Brain microvascular endothelial cell (primary cell): ENCODE data around the gene LRRC2.

Experiments
- DNase-seq: peaks from one replicate; pipeline ENCODE4 v3.0.0-alpha.2; 2020
- H3K27ac ChIP-seq: fragments of 250-450 bp; sonication (Bioruptor Pico); 2 replicates; pipeline ENCODE4 v1.5.1; 2020; ENCODE audit warnings: mild to moderate bottlenecking, moderate library complexity
- H3K27me3 ChIP-seq: fragments of 250-450 bp; sonication (Bioruptor Pico); replicated peaks from 2 replicates; pipeline ENCODE4 v1.5.1; 2020; ENCODE audit warnings: mild to moderate bottlenecking
- H3K36me3 ChIP-seq: fragments of 250-450 bp; sonication (Bioruptor Pico); replicated peaks from 2 replicates; pipeline ENCODE4 v1.5.1; 2020; ENCODE audit warnings: mild to moderate bottlenecking
- H3K4me3 ChIP-seq: 2 replicates; pipeline ENCODE4 v1.5.1; 2011; ENCODE audit warnings: low read depth, mild to moderate bottlenecking, control low read depth, low read length, moderate library complexity
- in situ Hi-C: cut with HindIII; loops from 2 replicates; pipeline ENCODE4 v1.10.0; 2017; ENCODE audit warnings: low sequenced_read_pairs, low pct_ligation_motif_present
- TF ChIP-seq, protein P1 (sequence below): IDR thresholded peaks from 2 replicates; pipeline ENCODE4 v1.5.1; 2011; ENCODE audit warnings: low read depth, mild to moderate bottlenecking, moderate library complexity, low read length, control low read depth, inconsistent platforms; ENCODE audit errors: missing control alignments

Gene LRRC2

DNA sequence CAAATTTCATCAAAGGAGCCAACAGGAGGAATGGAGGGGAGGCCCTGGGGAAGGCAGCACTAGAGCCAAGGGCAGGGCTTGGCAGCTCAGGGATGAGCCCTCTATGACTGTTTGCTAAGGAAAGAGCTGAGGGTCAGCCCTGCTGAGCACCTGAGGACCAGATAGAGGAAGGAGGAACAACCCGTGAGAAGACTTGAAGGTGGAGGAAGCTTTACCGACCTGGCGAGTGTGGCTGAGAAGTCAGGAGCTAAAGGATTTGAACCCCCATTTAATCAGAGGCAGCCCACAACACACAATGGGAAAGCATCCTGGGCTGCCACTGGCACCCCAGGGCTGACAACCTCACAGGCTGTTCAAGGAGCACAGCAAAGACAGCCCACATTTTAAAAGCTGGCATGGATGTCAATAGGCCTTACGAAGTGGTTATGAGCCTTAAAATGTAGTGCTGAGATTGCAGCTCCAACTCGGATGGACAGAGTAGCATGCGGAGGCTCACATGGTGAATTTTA lies 20.7 kb upstream of the LRRC2 start:
- H3K4me3 ChIP-seq: no peak overlapping the region
- in situ Hi-C loops: no loop called here
- H3K27ac ChIP-seq: no peak overlapping the region
- H3K36me3 ChIP-seq: no peaks in the 10 kb centered on the region
- no peaks in the 10 kb centered on the region for H3K27me3 ChIP-seq
- no peak for DNase-seq
- TF ChIP-seq, protein P1, sequence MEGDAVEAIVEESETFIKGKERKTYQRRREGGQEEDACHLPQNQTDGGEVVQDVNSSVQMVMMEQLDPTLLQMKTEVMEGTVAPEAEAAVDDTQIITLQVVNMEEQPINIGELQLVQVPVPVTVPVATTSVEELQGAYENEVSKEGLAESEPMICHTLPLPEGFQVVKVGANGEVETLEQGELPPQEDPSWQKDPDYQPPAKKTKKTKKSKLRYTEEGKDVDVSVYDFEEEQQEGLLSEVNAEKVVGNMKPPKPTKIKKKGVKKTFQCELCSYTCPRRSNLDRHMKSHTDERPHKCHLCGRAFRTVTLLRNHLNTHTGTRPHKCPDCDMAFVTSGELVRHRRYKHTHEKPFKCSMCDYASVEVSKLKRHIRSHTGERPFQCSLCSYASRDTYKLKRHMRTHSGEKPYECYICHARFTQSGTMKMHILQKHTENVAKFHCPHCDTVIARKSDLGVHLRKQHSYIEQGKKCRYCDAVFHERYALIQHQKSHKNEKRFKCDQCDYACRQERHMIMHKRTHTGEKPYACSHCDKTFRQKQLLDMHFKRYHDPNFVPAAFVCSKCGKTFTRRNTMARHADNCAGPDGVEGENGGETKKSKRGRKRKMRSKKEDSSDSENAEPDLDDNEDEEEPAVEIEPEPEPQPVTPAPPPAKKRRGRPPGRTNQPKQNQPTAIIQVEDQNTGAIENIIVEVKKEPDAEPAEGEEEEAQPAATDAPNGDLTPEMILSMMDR: no peak

DNA sequence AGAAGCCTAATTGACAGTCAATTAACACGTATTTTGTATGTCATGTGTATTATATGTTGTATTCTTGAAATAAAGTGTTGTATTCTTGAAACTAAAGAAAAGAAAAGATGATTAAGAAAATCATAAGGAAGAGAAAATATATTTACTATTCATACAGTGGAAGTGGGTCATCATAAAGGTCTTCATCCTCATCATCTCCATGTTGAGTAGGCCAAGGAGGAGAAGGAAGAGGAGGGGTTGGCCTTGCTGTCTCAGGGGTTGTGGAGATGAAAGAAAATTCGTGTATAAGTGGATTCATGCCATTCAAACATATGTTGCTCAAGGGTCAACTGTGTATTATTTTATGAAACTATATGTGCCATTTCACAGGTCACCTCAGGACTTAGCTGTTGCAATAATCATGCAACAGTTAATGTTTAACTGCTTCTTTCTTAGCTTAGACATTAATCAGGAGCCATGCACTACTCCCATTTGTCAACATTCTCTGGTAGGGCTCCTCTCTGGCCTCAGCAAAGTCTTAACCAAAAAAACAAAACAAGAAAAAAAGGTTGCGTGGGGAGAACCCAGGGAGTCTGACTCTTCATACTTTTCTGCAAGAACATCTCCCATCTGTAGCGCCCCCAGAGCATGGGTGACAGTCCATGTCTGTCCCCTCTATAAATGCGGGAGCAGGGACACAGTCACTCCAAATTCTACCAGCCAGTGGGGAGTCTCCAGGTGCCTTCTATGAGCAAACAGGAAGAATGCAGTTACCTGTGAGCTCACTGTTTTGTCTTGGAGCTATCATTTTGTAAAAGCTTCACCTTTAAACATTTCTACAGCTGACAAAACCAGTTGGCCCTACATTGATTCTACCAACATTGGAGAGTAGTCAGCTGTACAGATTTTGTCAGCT lies 19.9 kb upstream of the LRRC2 start:
- no peak for DNase-seq
- H3K27me3 ChIP-seq: no peaks in the 10 kb centered on the region
- in situ Hi-C loops: no loop called here
- TF ChIP-seq, protein P1: no peak
- H3K4me3 ChIP-seq: no peak overlapping the region
- H3K27ac ChIP-seq: no peak overlapping the region
- H3K36me3 ChIP-seq: no peaks in the 10 kb centered on the region

DNA sequence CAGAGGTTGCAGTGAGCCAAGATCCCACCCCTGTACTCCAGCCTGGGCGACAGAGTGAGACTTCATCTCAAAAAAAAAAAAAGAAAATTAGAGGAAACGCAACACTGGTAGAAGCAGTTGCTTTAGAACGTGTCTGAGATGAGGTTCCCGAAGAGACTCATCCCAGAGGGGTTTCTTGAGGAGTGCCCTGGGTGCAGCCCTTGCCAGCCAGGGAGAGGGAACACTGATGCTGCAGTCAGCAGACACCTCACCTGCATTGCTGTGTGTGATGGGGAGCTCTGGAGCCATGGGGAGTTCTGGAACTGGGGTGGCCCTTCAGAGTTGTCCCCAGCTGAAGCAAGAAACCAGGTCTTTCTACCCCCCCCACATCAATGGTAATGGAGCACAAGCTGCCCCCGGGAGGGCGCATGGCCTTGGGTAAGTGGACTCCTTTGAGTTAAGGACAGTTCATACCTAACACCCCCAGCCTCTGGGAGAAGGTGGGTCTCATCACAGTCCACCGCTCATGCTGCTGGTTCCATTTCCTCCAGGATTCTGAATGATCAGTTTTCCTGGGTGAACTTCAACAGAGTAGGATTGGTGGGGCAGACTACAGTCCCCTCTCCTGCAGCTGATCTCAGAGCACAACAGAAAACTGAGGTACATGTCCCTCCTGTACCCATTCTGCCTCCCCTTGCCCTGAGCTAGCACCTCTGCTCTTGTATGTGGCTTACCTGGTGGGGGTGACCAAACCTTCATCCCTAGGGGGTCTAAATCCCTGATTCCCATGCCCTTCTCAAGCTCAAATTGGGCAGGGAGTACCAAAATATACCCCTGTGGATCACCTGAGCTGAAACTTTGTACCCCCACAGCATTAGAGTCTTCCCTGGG lies 18.7 kb upstream of the LRRC2 start:
- in situ Hi-C loops: no loop called here
- Histone ChIP-seq H3K4me3 (no peak overlapping the region), H3K27ac (no peak overlapping the region), H3K27me3 (no peaks in the 10 kb centered on the region), H3K36me3 (no peaks in the 10 kb centered on the region)
- no peak for DNase-seq
- TF ChIP-seq, protein P1: no peak

DNA sequence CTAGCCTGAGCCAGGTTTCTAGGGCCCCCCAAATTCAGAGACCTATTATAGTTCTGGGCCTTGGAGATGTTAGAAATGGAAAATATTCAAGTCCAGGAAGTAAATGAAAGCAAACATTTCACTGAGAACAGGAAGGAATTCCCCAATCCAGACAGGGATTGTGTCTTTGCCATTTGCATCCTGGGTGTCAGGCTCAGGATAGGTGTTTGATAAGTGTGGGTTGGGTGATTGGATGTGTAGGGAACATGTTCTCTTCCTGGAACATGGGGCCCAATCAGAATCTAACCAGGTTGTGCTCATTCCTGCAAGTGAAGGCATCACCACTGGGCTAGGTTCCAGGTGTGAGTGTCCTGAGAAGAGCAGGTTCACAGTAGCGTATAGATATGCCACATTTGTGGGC lies 14.6 kb upstream of the LRRC2 start:
- TF ChIP-seq, protein P1: no peak
- Histone ChIP-seq H3K27me3 (peaks cover 6% of the 10 kb centered on the region), H3K36me3 (no peaks in the 10 kb centered on the region), H3K27ac (no peak overlapping the region), H3K4me3 (no peak overlapping the region)
- in situ Hi-C loops: no loop called here
- DNase-seq: no peak

DNA sequence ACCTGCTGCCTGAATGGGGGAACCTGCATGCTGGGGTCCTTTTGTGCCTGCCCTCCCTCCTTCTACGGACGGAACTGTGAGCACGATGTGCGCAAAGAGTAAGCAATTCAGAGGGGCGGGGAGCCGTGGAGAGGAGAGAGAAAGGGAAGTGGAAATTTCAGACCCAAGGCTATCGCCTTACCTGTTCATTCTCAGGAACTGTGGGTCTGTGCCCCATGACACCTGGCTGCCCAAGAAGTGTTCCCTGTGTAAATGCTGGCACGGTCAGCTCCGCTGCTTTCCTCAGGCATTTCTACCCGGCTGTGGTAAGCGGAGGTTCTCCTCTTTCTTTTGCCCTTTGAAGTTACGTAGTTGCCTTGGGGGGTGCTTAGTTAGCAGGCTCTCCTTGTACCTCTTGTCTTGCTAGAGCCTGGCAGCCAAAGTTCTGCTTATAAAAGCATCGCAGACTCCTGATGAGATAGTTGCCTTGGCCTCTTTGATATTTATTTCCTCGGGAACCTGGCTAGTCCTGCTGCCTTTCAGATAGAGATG lies 13.7 kb upstream of the LRRC2 start:
- Histone ChIP-seq H3K4me3 (no peak overlapping the region), H3K27ac (no peak overlapping the region), H3K27me3 (peaks cover 6% of the 10 kb centered on the region), H3K36me3 (no peaks in the 10 kb centered on the region)
- in situ Hi-C loops: no loop called here
- no peak for DNase-seq
- TF ChIP-seq, protein P1: no peak
